A549 (cell line): ENCODE measurements around the gene AWAT2. TPM values are rescaled to one million over a fixed set of nuclear protein-coding genes. Genes with fewer than 3 reads are reported as not detected.

Source experiments
- ATAC-seq, 2 experiments: fragments of 200-7000 bp in 1 of 2; fragments of >200 bp in 1 of 2; cut with Nextera tagmentation in 1 of 2; cut with Tn5 transposase in 1 of 2; 3 replicates each; pipeline versions ENCODE4 v1.8.0 to v1.9.1; 2018 to 2020; ENCODE audit warnings: mild to moderate bottlenecking in 1 of 2, moderate library complexity in 1 of 2
- CTCF ChIA-PET: fragments of 300-600 bp; sonication (Branson Sonifier 250); formaldehyde crosslinking; extraction: SDS; loops from one replicate; lab custom pipeline; 2021; ENCODE audit warnings: antibody characterized with exemption, inconsistent platforms; lab: Yijun Ruan, JAX
- POLR2A ChIA-PET: fragments of 350-600 bp; formaldehyde crosslinking; extraction: SDS; loops from one replicate; lab custom pipeline; 2021; ENCODE audit warnings: antibody characterized with exemption, inconsistent platforms; lab: Yijun Ruan, JAX
- DNase-seq, 2 experiments: peaks; one replicate each; pipeline versions ENCODE4 v3.0.0 to v3.0.0-alpha.2; 2011 to 2016; ENCODE audit warnings: low read depth in 1 of 2, low spot score in 1 of 2
- FAIRE-seq: peaks from 2 replicates; lab custom pipeline; 2011; peaks lifted over from hg19 to GRCh38; lab: Jason Lieb, UNC
- H3K27ac ChIP-seq, 2 experiments: fragments of >200 bp; sonication (Bioruptor Twin); formaldehyde crosslinking; 3 replicates each; pipeline ENCODE4 v1.5.1; 2016 to 2017
- H3K4me1 ChIP-seq: fragments of >200 bp; sonication (Bioruptor Twin); formaldehyde crosslinking; 3 replicates; pipeline ENCODE4 v1.6.1; 2016
- H3K4me2 ChIP-seq: fragments of >200 bp; sonication (Bioruptor Twin); formaldehyde crosslinking; 3 replicates; pipeline ENCODE4 v1.6.1; 2016
- H3K4me3 ChIP-seq: fragments of >200 bp; sonication (Bioruptor Twin); formaldehyde crosslinking; 3 replicates; pipeline ENCODE4 v1.5.1; 2016
- H3K9me3 ChIP-seq: fragments of >200 bp; sonication (Bioruptor Twin); formaldehyde crosslinking; 3 replicates; pipeline ENCODE4 v1.6.1; 2016
- EHF ChIP-seq: fragments of 250-450 bp; sonication (Bioruptor Pico); IDR thresholded peaks from 2 replicates; pipeline ENCODE4 v1.5.0; 2020; ENCODE audit warnings: mild to moderate bottlenecking
- ESRRA ChIP-seq: fragments of 150-350 bp; IDR thresholded peaks from 2 replicates; pipeline ENCODE4 v1.6.1; 2014; ENCODE audit warnings: mild to moderate bottlenecking, low read length, borderline replicate concordance
- FOSL2 ChIP-seq, 2 experiments: fragments of 450-650 bp in 1 of 2; fragments of >200 bp in 1 of 2; sonication (Bioruptor Twin) in 1 of 2; formaldehyde crosslinking; IDR thresholded peaks; 2 replicates each; pipeline versions ENCODE4 v1.5.0 to v1.6.1; 2016 to 2020; ENCODE audit warnings: mild to moderate bottlenecking in 1 of 2, moderate library complexity in 1 of 2
- FOXS1 ChIP-seq: fragments of 250-450 bp; sonication (Bioruptor Pico); IDR thresholded peaks from 2 replicates; pipeline ENCODE4 v1.5.0; 2020; ENCODE audit warnings: mild to moderate bottlenecking, moderate library complexity
- GATA3 ChIP-seq: IDR thresholded peaks from 2 replicates; pipeline ENCODE4 v1.6.1; 2012; ENCODE audit warnings: borderline replicate concordance
- HEYL ChIP-seq: fragments of 250-450 bp; sonication (Bioruptor Pico); IDR thresholded peaks from 2 replicates; pipeline ENCODE4 v1.8.0; 2021; ENCODE audit warnings: mild to moderate bottlenecking, moderate library complexity
- HMGXB4 ChIP-seq: fragments of 250-450 bp; sonication (Bioruptor Pico); IDR thresholded peaks from 2 replicates; pipeline ENCODE4 v1.5.0; 2021; ENCODE audit warnings: mild to moderate bottlenecking, moderate library complexity, borderline replicate concordance
- HOXB13 ChIP-seq: fragments of 250-450 bp; sonication (Bioruptor Pico); IDR thresholded peaks from 2 replicates; pipeline ENCODE4 v1.5.0; 2020; ENCODE audit warnings: low read depth, mild to moderate bottlenecking, moderate library complexity
- JUN ChIP-seq, 2 experiments: fragments of >200 bp; sonication (Bioruptor Twin); formaldehyde crosslinking; IDR thresholded peaks; 2 replicates in 1 of 2; 3 replicates in 1 of 2; pipeline ENCODE4 v1.6.1; 2016 to 2017
- NR3C1 ChIP-seq: fragments of >200 bp; sonication (Bioruptor Twin); formaldehyde crosslinking; IDR thresholded peaks from 3 replicates; pipeline ENCODE4 v1.6.1; 2017
- PHF8 ChIP-seq: fragments of 200-600 bp; sonication (generic); IDR thresholded peaks from 2 replicates; pipeline ENCODE4 v1.6.1; 2016; ENCODE audit warnings: low read depth, mild to moderate bottlenecking, antibody characterized with exemption, moderate library complexity, borderline replicate concordance
- POLR2AphosphoS2 ChIP-seq: conservative IDR thresholded peaks from 2 replicates; pipeline ENCODE4 v1.6.1; 2012; ENCODE audit warnings: low read length, improper control_type of control experiment, inconsistent platforms
- RAD21 ChIP-seq, 2 experiments: fragments of >200 bp in 1 of 2; sonication (Bioruptor Twin) in 1 of 2; formaldehyde crosslinking in 1 of 2; IDR thresholded peaks in 1 of 2; conservative IDR thresholded peaks in 1 of 2; 2 replicates in 1 of 2; 3 replicates in 1 of 2; pipeline ENCODE4 v1.6.1; 2012 to 2018; ENCODE audit warnings: inconsistent platforms in 1 of 2
- RCOR1 ChIP-seq: fragments of 150-350 bp; IDR thresholded peaks from 2 replicates; pipeline ENCODE4 v1.6.1; 2014; ENCODE audit warnings: antibody characterized with exemption, low read length, low read depth
- REST ChIP-seq: fragments of 200-600 bp; sonication (generic); IDR thresholded peaks from 2 replicates; pipeline ENCODE4 v1.6.1; 2016; ENCODE audit warnings: antibody characterized with exemption, mild to moderate bottlenecking, moderate library complexity
- RFX5 ChIP-seq: fragments of 450-650 bp; IDR thresholded peaks from 2 replicates; pipeline ENCODE4 v1.7.1; 2014; ENCODE audit warnings: antibody characterized with exemption, mild to moderate bottlenecking, moderate library complexity
- RNF2 ChIP-seq: fragments of 200-600 bp; sonication (generic); IDR thresholded peaks from 2 replicates; pipeline ENCODE4 v1.6.1; 2016; ENCODE audit warnings: low read depth, mild to moderate bottlenecking, antibody characterized with exemption, moderate library complexity, borderline replicate concordance
- TP53 ChIP-seq: fragments of 250-450 bp; sonication (Bioruptor Pico); IDR thresholded peaks from 2 replicates; pipeline ENCODE4 v1.5.0; 2021; ENCODE audit warnings: mild to moderate bottlenecking, moderate library complexity
- ZFP36 ChIP-seq: fragments of 450-650 bp; IDR thresholded peaks from 2 replicates; pipeline ENCODE4 v1.6.1; 2014; ENCODE audit warnings: borderline replicate concordance; ENCODE audit not compliant: partially characterized antibody
- WGBS: methylation state at CpG from one replicate; pipeline ENCODE4 v1.1.6; 2017; ENCODE audit errors: missing lambda C conversion rate; 5-methylcytosine and 5-hydroxymethylcytosine counted together
- polyA plus RNA-seq, 4 experiments: library from polyadenylated mRNA; depleted of rRNA in 3 of 4; stranded (reverse); fragments of >200 nt; fragmentation: RNase III in 1 of 4; extraction: RNeasy Plus Mini Kit Qiagen cat#74134 plus additional on column Dnase treatment in 1 of 4; gene quantifications; 2 replicates in 3 of 4; 3 replicates in 1 of 4; pipeline ENCODE4 v1.2.3, GENCODE V29; 2011 to 2017
- TF ChIP-seq, protein P1 (sequence below): fragments of >200 bp; sonication (Bioruptor Twin); formaldehyde crosslinking; IDR thresholded peaks from 3 replicates; pipeline ENCODE4 v1.5.1; 2016
- TF ChIP-seq, protein P2 (sequence below): fragments of 250-450 bp; sonication (Bioruptor Pico); IDR thresholded peaks from 2 replicates; pipeline ENCODE4 v1.5.0; 2020; ENCODE audit warnings: low read depth, mild to moderate bottlenecking, moderate library complexity

AWAT2 gene
- polyA plus RNA-seq, 2 of the 4 experiments (the other 2 are of a cell fraction) = not detected

- TF ChIP-seq REST = no peak
- TF ChIP-seq RAD21 (conservative IDR thresholded peaks at IDR 0.05 in 1 of 2, IDR thresholded peaks at IDR 0.05 in 1 of 2) = no peak
- TF ChIP-seq HEYL = no peak
- no peak for TF ChIP-seq JUN (IDR thresholded peaks at IDR 0.05)
Observed at GRCh38 chrX:70025464-70025863, 24.3 kb downstream of the AWAT2 start (continued).

- Histone ChIP-seq H3K9me3 (no peaks in the 10 kb centered on the region), H3K4me2 (peak overlapping the region; percentile 5; the same call in 1 of the 3 replicates), H3K27ac (no peak overlapping the region), H3K4me1 (peaks cover 12% of the 10 kb centered on the region; the same call in 2 of the 3 replicates), H3K4me3 (no peak overlapping the region)
- FAIRE-seq = peak; percentile 18
- no peak for TF ChIP-seq POLR2AphosphoS2
- no peak for TF ChIP-seq GATA3
- TF ChIP-seq RCOR1 = no peak
- TF ChIP-seq FOXS1 = no peak
- no peak for TF ChIP-seq HOXB13
- TF ChIP-seq PHF8 = no peak
- no peak for TF ChIP-seq JUN (IDR thresholded peaks at IDR 0.05)
- TF ChIP-seq REST = no peak
- TF ChIP-seq HMGXB4 (CRISPR knock-in tag) = no peak
- no peak for TF ChIP-seq TP53 (CRISPR knock-in tag)
- TF ChIP-seq FOSL2 (IDR thresholded peaks at IDR 0.05) = no peak
- no peak for TF ChIP-seq FOSL2 (CRISPR knock-in tag; IDR thresholded peaks at IDR 0.05)
- TF ChIP-seq, protein P1, sequence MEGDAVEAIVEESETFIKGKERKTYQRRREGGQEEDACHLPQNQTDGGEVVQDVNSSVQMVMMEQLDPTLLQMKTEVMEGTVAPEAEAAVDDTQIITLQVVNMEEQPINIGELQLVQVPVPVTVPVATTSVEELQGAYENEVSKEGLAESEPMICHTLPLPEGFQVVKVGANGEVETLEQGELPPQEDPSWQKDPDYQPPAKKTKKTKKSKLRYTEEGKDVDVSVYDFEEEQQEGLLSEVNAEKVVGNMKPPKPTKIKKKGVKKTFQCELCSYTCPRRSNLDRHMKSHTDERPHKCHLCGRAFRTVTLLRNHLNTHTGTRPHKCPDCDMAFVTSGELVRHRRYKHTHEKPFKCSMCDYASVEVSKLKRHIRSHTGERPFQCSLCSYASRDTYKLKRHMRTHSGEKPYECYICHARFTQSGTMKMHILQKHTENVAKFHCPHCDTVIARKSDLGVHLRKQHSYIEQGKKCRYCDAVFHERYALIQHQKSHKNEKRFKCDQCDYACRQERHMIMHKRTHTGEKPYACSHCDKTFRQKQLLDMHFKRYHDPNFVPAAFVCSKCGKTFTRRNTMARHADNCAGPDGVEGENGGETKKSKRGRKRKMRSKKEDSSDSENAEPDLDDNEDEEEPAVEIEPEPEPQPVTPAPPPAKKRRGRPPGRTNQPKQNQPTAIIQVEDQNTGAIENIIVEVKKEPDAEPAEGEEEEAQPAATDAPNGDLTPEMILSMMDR = no peak
- no peak for TF ChIP-seq ESRRA
- TF ChIP-seq ZFP36 = no peak
- TF ChIP-seq, protein P2, sequence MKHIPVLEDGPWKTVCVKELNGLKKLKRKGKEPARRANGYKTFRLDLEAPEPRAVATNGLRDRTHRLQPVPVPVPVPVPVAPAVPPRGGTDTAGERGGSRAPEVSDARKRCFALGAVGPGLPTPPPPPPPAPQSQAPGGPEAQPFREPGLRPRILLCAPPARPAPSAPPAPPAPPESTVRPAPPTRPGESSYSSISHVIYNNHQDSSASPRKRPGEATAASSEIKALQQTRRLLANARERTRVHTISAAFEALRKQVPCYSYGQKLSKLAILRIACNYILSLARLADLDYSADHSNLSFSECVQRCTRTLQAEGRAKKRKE (CRISPR knock-in tag) = no peak
- no peak for TF ChIP-seq EHF
- no peak for TF ChIP-seq RFX5
- no peak for TF ChIP-seq NR3C1
- TF ChIP-seq RNF2 = no peak
- POLR2A ChIA-PET = no interaction called here
- DNase-seq = peak in 1 of 2 experiments; percentile 16
- ATAC-seq = no peak
- CTCF ChIA-PET = no interaction called here
- WGBS = 43% methylated on average over 4 of the region's 4 CpGs
Observed at GRCh38 chrX:70022616-70023015, 27.1 kb downstream of the AWAT2 start.
